ENCODE measurements around the gene AGBL1. TPM values are rescaled to one million over a fixed set of nuclear protein-coding genes. Genes with fewer than 3 reads are reported as not detected.

The AGBL1 gene
- total and polyA plus RNA-seq, 2 experiments from 2014 or later, result not detected

- Histone ChIP-seq H3K9me2 (ENCODE audit: insufficient read depth) (no peaks in the 10 kb centered on the region), H4K20me1 (ENCODE audit: insufficient read depth) (no peaks in the 10 kb centered on the region), H3K27ac (no peak overlapping the region), H3K79me2 (ENCODE audit: insufficient read depth) (no peaks in the 10 kb centered on the region), H3K4me2 (ENCODE audit: unreplicated experiment) (no peak overlapping the region), H3K9me3 (ENCODE audit: low read depth) (no peaks in the 10 kb centered on the region), H2AFZ (no peak overlapping the region), H3K27me3 (replicated peaks; ENCODE audit: insufficient read depth) (no peaks in the 10 kb centered on the region), H3K9ac (no peak overlapping the region), H3F3A (ENCODE audit: insufficient read depth) (no peaks in the 10 kb centered on the region), H3K36me3 (ENCODE audit: low read depth) (no peaks in the 10 kb centered on the region), H3K4me3 (no peak overlapping the region), H3K4me1 (ENCODE audit: insufficient read depth) (no peaks in the 10 kb centered on the region)
- 26% methylated on average over 6 of the region's 6 CpGs for WGBS, 2 experiments (ENCODE audit: low coverage in 1 of 2, low lambda C conversion rate in 2 of 2, missing lambda C conversion rate in 2 of 2)
- TF ChIP-seq EZH2 (IDR thresholded peaks at IDR 0.05; ENCODE audit: insufficient read depth, poor library complexity, severe bottlenecking), result no peak
- no peak for TF ChIP-seq EZH2phosphoT487 (IDR thresholded peaks at IDR 0.05; ENCODE audit: insufficient read depth, low read depth)
- in situ Hi-C loops (cut with MboI), result no loop called here
- no peak for DNase-seq
Measured at GRCh38 chr15:86040356-86041033, 39.2 kb upstream of the AGBL1 start.

- no peaks in the 10 kb centered on the region for H4K20me1 ChIP-seq (ENCODE audit: insufficient read depth)
- no peak overlapping the region for H2AFZ ChIP-seq
- no peak overlapping the region for H3K27ac ChIP-seq
- no peaks in the 10 kb centered on the region for H3K9me3 ChIP-seq (ENCODE audit: low read depth)
- in situ Hi-C loops (cut with MboI), result no loop called here
- DNase-seq, result no peak
- H3K79me2 ChIP-seq (ENCODE audit: insufficient read depth), result no peaks in the 10 kb centered on the region
- no peaks in the 10 kb centered on the region for H3K27me3 ChIP-seq (replicated peaks; ENCODE audit: insufficient read depth)
- H3K36me3 ChIP-seq (ENCODE audit: low read depth), result no peaks in the 10 kb centered on the region
- H3K4me3 ChIP-seq, result no peak overlapping the region
- TF ChIP-seq EZH2phosphoT487 (IDR thresholded peaks at IDR 0.05; ENCODE audit: insufficient read depth, low read depth) (no peak), EZH2 (IDR thresholded peaks at IDR 0.05; ENCODE audit: insufficient read depth, poor library complexity, severe bottlenecking) (no peak)
- no peaks in the 10 kb centered on the region for H3K9me2 ChIP-seq (ENCODE audit: insufficient read depth)
- H3K9ac ChIP-seq, result no peak overlapping the region
- WGBS, 2 experiments (ENCODE audit: low coverage in 1 of 2, low lambda C conversion rate in 2 of 2, missing lambda C conversion rate in 2 of 2), result 21 to 26% methylated on average over 6 of the region's 6 CpGs
- no peak overlapping the region for H3K4me2 ChIP-seq (ENCODE audit: unreplicated experiment)
- H3K4me1 ChIP-seq (ENCODE audit: insufficient read depth), result no peaks in the 10 kb centered on the region
- H3F3A ChIP-seq (ENCODE audit: insufficient read depth), result no peaks in the 10 kb centered on the region
Measured at GRCh38 chr15:86041399-86041798, 38.3 kb upstream of the AGBL1 start.

GRCh38 chr15:86042226-86042625 is 37.4 kb upstream of the AGBL1 start:
- Histone ChIP-seq H3K4me3 (no peak overlapping the region), H2AFZ (no peak overlapping the region), H3K9me2 (ENCODE audit: insufficient read depth) (no peaks in the 10 kb centered on the region), H3K4me2 (ENCODE audit: unreplicated experiment) (no peak overlapping the region), H3K9me3 (ENCODE audit: low read depth) (no peaks in the 10 kb centered on the region), H3K79me2 (ENCODE audit: insufficient read depth) (no peaks in the 10 kb centered on the region), H4K20me1 (ENCODE audit: insufficient read depth) (no peaks in the 10 kb centered on the region), H3K9ac (no peak overlapping the region), H3F3A (ENCODE audit: insufficient read depth) (no peaks in the 10 kb centered on the region), H3K27ac (no peak overlapping the region), H3K27me3 (replicated peaks; ENCODE audit: insufficient read depth) (no peaks in the 10 kb centered on the region), H3K4me1 (ENCODE audit: insufficient read depth) (no peaks in the 10 kb centered on the region), H3K36me3 (ENCODE audit: low read depth) (no peaks in the 10 kb centered on the region)
- no peak for TF ChIP-seq EZH2phosphoT487 (IDR thresholded peaks at IDR 0.05; ENCODE audit: insufficient read depth, low read depth)
- TF ChIP-seq EZH2 (IDR thresholded peaks at IDR 0.05; ENCODE audit: insufficient read depth, poor library complexity, severe bottlenecking), result no peak
- DNase-seq, result no peak
- in situ Hi-C loops (cut with MboI), result no loop called here
- 0 to 7% methylated on average over 1 of the region's 1 CpG for WGBS, 2 experiments (ENCODE audit: low coverage in 1 of 2, low lambda C conversion rate in 2 of 2, missing lambda C conversion rate in 2 of 2)

GRCh38 chr15:86044981-86045380 is 34.7 kb upstream of the AGBL1 start:
- Histone ChIP-seq H3K9me2 (ENCODE audit: insufficient read depth) (no peaks in the 10 kb centered on the region), H3K27ac (no peak overlapping the region), H3K27me3 (replicated peaks; ENCODE audit: insufficient read depth) (no peaks in the 10 kb centered on the region), H3K36me3 (ENCODE audit: low read depth) (no peaks in the 10 kb centered on the region), H3K79me2 (ENCODE audit: insufficient read depth) (no peaks in the 10 kb centered on the region), H3K4me1 (ENCODE audit: insufficient read depth) (no peaks in the 10 kb centered on the region), H3K9ac (no peak overlapping the region), H2AFZ (no peak overlapping the region), H3F3A (ENCODE audit: insufficient read depth) (no peaks in the 10 kb centered on the region), H3K9me3 (ENCODE audit: low read depth) (no peaks in the 10 kb centered on the region), H3K4me3 (no peak overlapping the region), H3K4me2 (ENCODE audit: unreplicated experiment) (no peak overlapping the region), H4K20me1 (ENCODE audit: insufficient read depth) (no peaks in the 10 kb centered on the region)
- 0% methylated on average over 1 of the region's 1 CpG for WGBS, 2 experiments (ENCODE audit: low coverage in 1 of 2, low lambda C conversion rate in 2 of 2, missing lambda C conversion rate in 2 of 2)
- no peak for DNase-seq
- TF ChIP-seq EZH2 (IDR thresholded peaks at IDR 0.05; ENCODE audit: insufficient read depth, poor library complexity, severe bottlenecking) (no peak), EZH2phosphoT487 (IDR thresholded peaks at IDR 0.05; ENCODE audit: insufficient read depth, low read depth) (no peak)
- in situ Hi-C loops (cut with MboI), result no loop called here

Data from GM23248 (cell line).